HG02970 (cell line): ENCODE data around the gene MOV10L1.

Source experiments
- ATAC-seq: cut with Tn5 transposase; IDR thresholded peaks from one replicate; pipeline ENCODE4 v1.9.1; 2021; ENCODE audit warnings: mild to moderate bottlenecking, moderate library complexity, moderate number of reproducible peaks; ENCODE audit not compliant: unreplicated experiment, low FRiP score

The MOV10L1 gene

DNA sequence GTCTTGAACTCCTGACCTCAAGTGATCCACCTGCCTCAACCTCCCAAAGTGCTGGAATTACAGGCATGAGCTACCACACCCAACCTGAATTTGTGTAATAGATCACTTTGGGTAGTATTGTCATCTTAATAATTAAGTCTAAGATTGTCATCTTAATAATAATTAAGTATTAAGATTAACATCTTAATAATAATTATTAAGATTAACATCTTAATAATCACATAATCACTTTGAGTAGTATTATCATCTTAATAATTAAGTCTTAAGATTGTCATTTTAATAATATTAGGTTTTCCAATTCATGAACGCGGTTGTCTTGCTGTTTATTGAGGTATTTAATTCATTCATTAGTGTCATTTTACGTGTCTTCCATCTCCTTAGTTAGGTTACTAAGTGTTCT lies 8.2 kb downstream of the MOV10L1 start:
- no peak for ATAC-seq

DNA sequence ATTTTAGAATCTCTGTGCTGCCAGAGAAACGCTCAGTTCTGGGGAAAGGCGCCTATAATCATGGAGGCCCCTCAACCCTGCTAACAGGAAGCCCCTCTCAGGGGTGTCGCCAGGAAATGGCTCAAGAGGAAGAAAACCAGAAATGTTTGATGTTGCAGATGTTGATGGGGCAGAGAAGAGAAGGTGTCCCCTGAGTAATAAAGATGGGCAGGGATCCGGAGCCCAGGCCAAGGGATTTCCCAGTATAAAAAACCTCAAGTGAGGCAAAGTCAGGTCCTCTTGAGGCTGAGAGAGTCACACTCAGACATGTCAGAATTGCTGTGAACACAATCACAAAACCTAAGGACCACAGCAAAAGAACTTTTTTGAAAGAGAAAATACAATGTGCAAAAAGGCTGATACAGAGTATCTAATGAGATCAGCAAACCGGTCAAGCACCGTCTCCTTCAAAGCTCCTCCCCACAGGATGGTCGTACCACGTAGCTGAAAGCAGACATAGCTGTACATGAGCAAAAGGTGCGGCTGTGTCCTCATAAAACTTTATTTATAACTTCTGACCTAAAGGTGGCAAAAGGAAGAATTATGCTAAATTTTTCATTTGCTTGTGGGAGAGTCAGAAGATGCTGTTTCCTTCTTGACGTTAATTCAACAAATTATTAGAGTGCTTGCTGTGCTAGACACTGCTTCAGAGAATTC lies 12.2 kb downstream of the MOV10L1 start:
- ATAC-seq = no peak

DNA sequence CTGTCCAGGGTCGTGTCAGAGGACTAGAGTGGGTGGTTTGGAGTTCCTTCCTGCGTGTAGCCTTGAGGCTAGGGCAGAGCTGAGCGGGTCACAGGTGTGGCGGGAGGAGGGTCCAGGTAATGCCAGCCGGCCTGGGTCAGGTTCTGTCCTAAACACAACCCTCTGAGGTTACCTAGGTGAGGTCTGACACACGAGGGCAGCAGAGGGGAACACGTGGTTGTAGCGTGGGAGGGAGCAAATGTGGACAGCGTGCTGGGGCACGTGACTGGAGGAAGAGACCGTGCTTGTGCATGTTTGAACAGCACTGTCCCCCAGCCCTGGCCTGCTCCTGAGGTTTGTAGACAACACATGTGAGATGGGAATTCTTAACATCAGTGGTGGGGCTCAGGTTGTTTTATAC lies 13.1 kb downstream of the MOV10L1 start:
- no peak for ATAC-seq

DNA sequence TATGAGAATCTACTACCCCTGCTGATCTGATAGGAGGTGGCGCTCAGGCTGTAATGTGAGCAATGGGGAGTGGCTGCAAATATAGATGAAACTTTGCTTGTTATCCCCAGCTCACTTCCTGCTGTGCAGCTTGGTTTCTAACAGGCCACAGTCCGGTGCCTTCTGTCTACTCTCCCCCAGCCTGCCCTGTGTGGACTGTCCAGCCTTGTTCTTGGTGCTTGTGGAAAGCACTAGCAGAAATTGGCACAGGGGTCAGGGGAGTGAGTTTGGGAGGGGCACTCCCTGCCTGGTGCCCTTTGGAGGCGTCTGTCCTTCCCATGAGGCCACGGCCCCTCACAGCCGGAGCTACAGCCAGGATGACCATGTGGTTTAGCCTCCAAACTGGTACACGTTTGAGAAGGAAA lies 14.3 kb downstream of the MOV10L1 start:
- no peak for ATAC-seq

DNA sequence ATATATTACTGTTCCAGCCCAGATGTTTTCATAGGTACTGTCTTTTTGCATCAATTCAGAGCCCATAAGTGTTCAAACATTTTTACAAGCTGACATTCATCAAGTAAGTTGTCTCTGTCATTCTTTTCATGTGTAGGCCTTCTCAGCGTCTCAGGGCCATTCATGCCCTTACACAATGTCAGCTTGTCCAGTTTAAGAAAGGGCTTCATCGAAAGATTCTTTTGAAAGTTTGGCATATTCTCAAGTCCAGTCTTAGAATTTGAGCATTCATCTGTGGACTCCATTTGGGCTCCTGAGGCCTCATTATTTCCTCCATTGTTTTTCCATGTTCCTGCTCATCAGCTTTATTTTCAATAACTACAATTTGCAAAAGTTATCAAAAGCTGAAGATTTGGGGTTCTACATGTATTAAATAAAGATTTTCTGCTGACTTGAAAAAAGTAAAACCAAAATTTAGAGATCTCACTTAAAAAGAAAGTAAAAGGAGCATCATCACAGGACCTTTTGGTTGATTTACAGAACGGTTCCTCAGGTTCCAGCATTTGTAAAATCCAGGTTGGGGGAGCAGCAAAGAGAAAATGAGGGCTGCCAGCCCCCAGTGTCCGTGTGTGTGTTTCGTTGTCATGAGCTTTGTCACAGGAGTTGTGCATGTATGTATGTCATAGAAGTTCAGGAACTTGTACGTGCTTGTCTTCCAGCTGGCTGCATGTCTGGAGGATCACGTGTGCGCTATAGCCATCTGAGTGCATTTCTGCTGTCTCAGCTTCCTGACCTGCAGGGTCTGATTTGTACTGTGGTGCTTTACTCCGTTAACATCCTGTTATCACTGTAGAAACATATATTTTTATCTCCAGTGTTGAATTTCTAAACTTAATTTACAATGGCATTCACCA lies 15.6 kb downstream of the MOV10L1 start:
- ATAC-seq = no peak

DNA sequence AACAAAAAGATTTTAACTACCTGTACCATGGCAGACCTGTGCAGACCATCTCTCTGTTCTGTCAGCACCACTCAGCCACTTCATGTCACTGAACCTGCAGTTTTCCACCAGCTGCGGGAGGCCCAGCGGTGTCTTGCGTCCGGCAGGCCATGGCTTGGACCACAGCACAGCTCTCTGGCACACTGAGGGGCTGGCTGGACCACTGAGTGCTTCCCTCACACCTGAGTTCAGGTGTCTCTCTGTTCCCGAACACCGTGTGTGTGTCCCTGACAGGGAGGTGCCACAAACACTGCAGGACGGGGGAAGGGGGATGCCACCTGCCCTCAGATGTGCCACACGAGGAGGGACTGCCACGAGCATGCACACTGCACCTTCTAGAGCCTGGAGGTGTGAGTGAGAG lies 17.7 kb downstream of the MOV10L1 start:
- ATAC-seq = no peak

DNA sequence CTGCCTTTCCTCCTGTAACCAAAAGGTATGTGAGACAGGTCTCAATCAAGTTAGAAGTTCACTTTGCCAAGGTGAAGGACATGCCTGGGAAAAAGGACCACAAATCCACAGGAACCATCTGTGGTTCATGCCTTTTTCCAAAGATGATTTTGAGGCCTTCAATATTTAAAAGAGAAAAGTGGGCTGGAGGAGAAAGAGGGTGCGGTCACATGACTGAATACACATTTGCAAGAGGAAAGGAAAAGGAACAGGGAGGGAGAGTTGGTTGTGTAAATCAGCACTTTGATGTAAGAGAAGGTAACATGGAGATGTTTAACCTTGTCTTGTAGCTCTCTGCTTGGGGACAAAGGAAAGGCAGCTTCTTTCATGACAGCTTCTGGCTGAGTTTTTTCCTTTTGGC lies 21.2 kb downstream of the MOV10L1 start:
- no peak for ATAC-seq

DNA sequence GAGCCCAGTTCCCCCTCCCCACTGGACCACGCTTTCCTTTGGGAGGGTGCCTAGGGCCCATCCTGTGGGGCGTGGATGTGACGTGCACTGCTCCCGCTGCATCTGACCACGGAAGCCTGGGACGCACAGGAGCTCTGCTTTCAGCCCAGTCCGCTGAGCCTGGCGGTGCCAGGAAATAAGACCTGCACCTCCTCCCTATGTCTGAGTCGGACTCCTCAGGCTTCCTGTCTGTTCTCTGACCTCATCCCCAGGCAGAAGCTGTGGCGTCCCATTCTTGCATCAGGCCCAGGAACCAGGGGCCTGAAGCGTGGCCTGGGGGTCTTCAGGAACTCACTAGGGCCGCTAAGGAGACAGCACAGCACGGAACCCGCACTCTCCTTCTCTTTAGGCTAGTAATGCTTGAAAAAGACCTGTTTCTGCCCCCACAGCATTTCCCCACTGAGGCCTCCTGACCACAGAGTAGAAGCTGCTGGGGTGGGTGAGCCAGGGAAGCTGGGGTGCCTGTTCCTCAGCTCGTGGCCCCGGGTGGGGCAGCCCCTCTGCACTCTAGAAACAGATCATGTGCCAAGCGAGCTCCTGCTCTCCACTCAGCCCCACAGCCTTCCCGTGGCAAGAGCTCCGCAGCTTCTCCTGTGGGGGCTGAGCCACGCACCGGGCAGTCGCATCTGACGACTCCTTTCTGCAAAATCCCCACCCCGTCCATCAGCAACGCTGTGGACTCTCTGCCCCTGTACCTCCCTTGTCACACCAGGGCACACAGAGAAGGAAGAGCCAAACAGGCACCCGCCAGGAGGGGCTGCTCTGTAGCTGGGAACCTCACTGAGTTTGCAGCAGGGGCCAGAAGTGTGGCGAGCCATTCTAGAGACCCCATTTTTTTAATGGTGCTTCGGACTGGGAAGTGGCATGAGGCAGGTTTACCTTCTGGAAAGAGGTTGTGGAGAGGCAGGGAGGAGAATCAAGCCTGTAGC lies 22.6 kb downstream of the MOV10L1 start:
- ATAC-seq = no peak

DNA sequence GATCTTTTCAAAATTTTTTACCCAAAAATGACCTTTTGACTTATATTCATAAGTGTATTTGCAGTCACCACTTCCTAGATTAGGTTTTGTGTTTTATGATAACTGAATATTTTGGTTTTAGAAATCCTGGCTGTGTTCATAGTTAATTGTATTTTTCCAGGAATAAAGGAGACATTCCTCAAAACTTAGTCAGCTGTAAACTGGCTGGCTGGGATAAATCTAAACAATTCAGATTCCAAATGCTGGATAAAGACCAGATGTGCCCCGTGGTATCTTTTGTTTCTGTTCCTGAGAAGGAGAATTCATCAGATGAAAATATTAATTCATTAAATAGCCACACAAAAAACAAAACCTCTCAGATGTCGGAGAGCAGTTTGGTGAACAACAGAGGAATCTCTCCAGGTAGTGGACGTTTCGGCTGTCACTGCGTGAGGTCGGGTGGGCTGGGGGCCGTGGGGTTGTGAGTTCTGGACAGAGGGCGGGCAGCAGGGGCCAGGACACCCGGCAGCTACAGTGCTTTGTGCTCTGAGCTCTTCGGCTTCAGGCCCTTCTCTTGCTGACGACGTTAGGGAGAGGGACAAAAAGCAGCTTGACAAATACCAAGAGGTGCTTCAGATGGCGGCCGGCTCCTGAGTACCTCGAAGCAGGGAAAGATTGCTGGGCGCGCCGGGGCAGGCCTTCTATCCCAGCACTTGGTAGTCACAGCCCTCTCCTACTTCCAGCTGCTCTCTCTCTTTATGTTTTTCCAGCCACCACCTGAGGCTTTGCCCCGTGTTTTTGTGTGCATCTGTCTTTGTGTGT lies 24.6 kb downstream of the MOV10L1 start:
- no peak for ATAC-seq

DNA sequence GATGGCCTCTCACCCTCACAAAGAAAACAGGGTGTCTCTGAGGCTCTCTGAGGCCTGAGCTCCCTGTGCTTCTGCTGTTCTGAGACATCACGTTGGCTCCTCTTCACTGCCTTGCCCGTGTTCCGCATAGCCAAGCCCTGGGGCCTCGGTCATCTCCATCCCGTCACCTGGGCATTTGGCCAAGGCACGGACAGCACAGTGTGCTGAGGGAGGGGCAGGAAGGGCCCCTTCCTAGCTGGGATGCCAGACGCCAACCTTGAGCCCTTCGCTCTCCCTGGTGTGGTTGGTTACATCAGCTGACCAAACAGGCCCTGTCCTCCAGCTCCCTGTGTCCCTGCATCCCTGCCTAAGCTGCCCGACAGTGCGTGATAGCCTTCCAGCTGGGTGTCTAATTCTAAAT lies 25.9 kb downstream of the MOV10L1 start:
- ATAC-seq = no peak

DNA sequence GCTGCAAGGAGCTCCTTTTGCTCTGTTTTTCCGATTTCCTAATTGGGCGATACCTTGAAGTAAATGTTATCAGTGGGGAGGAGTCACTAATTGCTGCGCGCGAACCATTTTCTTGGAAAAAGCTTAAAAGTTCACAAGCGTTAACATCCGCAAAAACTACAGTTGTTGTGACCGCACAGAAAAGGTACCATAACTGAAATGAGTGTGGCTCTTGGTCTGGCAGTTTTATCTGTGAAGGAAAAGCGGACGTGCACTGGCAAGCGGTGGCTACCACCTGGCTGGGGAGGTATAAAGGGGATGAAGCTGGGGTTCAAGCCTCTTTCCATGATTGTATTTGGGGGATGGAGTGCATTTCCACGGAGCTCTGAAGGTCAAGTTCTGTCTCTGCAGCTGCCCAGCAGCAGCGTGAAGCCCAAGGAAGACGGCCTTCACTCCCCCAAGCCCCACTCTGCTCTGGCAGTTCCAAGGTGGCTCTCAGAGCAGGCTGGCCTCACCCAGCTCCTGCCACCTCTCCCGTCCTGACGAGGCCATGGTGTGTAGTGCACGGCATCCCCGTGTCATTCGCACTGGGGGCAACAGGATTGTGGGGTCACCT lies 27.5 kb downstream of the MOV10L1 start:
- no peak for ATAC-seq

DNA sequence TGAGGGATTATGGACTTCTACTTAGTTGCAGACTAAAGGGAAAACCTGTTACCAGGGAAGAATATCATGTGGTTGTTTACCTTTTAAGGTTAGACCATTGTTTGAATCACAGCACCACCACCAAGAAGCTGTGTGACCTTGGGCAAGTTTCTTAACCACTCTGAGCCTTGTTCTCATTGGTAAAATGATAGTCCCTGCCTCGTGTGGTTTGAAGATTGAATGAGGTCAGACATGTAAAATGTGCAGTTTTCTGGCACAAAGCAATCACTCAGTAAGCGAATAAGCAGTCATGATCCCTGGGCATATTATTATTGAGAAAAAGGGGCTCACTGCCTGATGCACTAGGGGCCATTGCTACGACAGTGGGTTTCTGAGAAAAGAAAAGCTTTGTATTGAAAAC lies 28.3 kb downstream of the MOV10L1 start:
- ATAC-seq = no peak

DNA sequence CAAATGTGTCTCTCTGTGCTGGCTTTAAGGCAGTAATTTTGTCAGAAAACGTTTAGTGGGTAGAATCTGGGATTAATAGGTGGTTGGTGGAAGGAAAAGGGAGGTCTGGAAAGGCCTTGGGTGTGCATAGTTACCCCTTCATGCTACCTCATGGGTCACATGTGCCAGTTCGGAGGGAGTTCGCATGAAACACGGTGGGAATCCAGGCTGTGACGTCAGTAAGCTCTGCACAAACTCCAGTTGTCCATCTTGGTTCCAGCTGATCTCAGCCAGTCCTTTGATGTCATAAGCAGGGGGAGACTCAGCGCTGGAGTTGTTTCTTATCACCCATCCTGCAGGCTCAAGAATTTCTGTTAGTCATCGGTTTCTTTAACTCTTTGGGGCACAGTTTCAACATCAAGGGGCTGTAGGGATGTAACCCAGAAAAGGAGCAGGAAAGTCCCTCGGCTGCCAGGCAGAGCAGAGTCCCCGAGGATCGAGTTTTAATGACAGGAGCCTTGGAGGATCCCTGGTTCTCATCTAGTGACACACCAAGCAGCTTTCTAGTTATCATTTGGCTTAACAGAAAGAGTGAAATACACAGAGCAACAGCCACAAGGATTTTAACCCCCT lies 28.9 kb downstream of the MOV10L1 start:
- ATAC-seq = no peak

DNA sequence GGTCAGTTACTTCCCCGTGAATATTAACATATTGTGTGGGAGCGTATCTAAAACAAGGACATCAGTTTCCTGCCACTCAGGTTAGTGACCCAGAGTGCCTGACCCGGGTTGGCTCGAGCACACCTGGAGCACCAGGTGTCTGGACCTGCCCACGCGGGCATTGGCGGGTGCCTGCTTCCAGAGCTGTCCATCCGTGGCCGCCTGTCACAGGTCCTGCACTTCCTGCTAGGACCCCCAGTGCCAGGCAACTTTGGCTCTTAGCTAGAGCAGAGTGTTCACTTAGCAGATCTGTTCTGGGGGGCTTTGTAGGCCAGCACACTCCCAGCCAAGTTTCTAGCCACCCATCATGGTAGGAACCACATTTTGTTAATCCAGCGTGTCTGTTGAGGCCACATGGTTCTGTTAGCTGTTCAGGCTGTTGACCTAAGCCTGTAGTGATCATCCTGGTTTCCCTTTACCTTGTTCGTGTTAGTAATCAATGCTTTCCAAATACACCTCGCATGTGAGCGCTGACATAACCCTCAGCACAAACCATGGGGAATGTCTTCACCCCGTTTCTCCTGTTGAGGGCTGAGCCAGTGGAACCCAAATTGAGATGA lies 29.5 kb downstream of the MOV10L1 start:
- no peak for ATAC-seq

DNA sequence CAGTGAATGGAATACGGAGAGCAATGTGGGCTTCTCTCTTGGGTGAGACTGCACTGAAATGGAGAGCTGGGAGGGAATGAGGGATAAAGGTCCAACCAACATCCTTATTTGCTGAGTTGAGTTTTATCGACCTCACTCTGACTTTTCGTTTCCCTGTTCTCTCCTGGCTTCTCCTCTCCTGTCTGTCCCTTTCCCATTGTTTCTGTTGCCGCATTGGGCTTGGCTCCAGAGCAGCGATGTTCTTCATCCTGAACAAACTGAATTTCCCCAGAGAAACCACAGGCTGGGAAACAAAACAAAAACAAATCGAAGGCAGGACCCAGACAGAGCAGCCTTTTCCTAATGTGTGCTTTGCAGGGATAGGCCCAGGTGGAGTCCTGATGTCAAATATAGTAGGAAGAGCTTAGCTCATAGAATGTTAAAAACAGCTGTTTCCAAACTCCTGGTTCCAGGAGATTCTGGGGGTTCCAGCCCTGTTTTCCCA lies 30.0 kb downstream of the MOV10L1 start:
- ATAC-seq = no peak

DNA sequence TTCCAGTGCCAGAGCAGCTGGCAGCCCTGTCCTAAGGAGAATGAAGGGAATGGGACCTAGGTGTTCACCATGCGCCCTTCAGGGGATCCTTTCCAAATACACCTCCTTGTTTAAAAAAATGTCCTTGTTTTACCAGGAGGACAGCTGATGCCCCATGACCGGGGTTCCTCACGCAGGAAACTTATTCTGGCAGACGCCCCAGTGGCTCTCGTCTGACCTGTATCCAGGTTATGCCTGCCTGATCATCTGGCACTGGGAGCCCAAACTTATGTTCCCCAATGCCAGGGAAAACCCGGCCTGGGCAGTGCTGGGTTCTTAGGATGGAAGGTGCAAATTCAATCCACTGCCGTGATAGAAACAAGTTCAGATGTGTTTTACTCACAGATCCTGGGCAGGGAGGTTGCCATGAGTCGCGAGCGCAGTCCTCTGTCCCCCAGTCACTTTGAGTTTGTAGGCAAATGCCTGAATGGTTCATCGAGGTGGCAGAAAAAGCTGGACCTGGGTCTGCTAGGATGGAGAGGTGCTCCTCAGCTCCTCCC lies 31.5 kb downstream of the MOV10L1 start:
- ATAC-seq = no peak

DNA sequence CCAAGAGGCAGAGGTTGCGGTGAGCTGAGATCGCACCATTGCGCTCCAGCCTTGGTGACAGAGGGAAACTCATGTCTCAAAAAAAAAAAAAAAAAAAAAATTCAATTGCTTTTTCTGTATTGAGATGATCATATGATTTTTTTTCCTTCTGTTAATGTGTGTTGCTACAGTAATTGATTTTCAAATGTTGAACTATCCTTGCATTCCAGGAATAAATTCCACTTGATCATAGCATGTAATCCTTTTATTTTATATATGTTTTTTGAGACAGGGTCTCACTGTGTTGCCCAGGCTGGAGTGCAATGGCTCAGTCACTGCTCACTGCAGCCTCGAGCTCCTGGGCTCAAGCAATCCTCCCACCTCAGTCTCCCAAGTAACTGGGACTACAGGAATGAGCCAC lies 33.3 kb downstream of the MOV10L1 start:
- ATAC-seq = no peak

DNA sequence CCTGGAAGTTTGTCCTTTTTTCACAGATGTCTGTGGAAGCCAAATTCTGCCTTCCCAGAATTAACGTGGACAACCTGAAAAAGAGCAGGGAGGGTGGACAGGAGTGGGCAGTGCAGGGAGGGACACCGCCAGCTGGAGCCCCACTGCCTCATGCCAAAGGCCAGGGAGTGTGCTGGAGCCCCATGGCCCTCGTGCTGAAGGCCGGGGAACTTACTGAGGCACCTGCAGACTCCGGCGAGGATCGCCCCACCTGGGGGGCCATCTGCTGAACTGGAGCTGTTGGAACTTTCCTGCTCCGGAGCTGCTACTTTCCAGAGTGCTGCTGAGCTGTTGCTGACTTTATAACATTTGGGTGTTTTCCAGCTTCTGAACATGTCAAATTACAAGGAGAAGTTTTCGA lies 35.2 kb downstream of the MOV10L1 start:
- no peak for ATAC-seq
